RWPE1 (cell line): ENCODE measurements around the gene LSG1.
"Not testable (repeated sequence)": the region's sequence is repeated elsewhere in the genome, so short reads cannot be mapped to it uniquely, and the experiment has no call there.

Experiments used
- CTCF ChIA-PET: fragments of 350-600 bp; sonication (Branson Sonifier 250); formaldehyde crosslinking; extraction: SDS; loops from one replicate; lab custom pipeline; 2021; lab: Yijun Ruan, JAX
- POLR2A ChIA-PET: fragments of 400-600 bp; formaldehyde crosslinking; extraction: SDS; loops from one replicate; lab custom pipeline; 2020; ENCODE audit warnings: antibody characterized with exemption; ENCODE audit not compliant: low non-redundant PET; lab: Yijun Ruan, JAX
- DNase-seq: peaks from one replicate; pipeline ENCODE4 v3.0.0; 2012; ENCODE audit warnings: low spot score
- H3K27ac ChIP-seq: fragments of 450-650 bp; 2 replicates; pipeline ENCODE4 v1.5.1; 2017
- CTCF ChIP-seq: fragments of 450-650 bp; conservative IDR thresholded peaks from 2 replicates; pipeline ENCODE4 v1.5.1; 2017; ENCODE audit warnings: low read depth, mild to moderate bottlenecking

LSG1 gene

GRCh38 chr3:194631696-194632095, 40.3 kb downstream of the LSG1 start:
- CTCF ChIA-PET: no interaction called here
- POLR2A ChIA-PET: no interaction called here
- no peak for DNase-seq
- TF ChIP-seq CTCF: no peak
- H3K27ac ChIP-seq: no peak overlapping the region

- DNase-seq, POLR2A ChIA-PET, H3K27ac ChIP-seq, CTCF ChIA-PET: not testable (repeated sequence)
These were observed 41.3 kb downstream of the LSG1 start for GRCh38 chr3:194630681-194631080.

GRCh38 chr3:194624956-194625355, 47.0 kb downstream of the LSG1 start:
- POLR2A ChIA-PET: no interaction called here
- no peak for DNase-seq
- CTCF ChIA-PET: interaction anchor here (0.7 kb wide), 1 partner anchor 347 kb away, joined by 3 read pairs; no protein-coding TSS in a partner anchor
- no peak for TF ChIP-seq CTCF
- H3K27ac ChIP-seq: no peak overlapping the region

GRCh38 chr3:194623449-194624290, 48.3 kb downstream of the LSG1 start:
- ChIA-PET POLR2A (no interaction called here), CTCF (interaction anchor here (0.6 kb wide), 1 partner anchor 230 kb away, joined by 3 read pairs; no protein-coding TSS in a partner anchor)
- no peak overlapping the region for H3K27ac ChIP-seq
- no peak for TF ChIP-seq CTCF
- no peak for DNase-seq

- CTCF ChIA-PET: no interaction called here
- TF ChIP-seq CTCF: no peak
- no peak overlapping the region for H3K27ac ChIP-seq
- DNase-seq: no peak
- POLR2A ChIA-PET: no interaction called here
These were observed 49.2 kb downstream of the LSG1 start for GRCh38 chr3:194622621-194623340.

GRCh38 chr3:194621947-194622346, 50.0 kb downstream of the LSG1 start:
- ChIA-PET POLR2A (no interaction called here), CTCF (interaction anchor here (1.0 kb wide), 1 partner anchor 11 kb away, joined by 3 read pairs; the partner anchor contains the start of gene TMEM44)
- H3K27ac ChIP-seq: no peak overlapping the region
- no peak for TF ChIP-seq CTCF
- DNase-seq: no peak
